Suprapubic skin (tissue), 4 donors: Measurements from ENCODE around the gene TAF6L.

Experiments
- EP300 ChIP-seq: sonication (generic); formaldehyde crosslinking; IDR thresholded peaks from one replicate; pipeline ENCODE4 v1.6.1; 2017; ENCODE audit warnings: antibody characterized with exemption
- POLR2A ChIP-seq, 2 donors: fragments of 450-650 bp; IDR thresholded peaks; one replicate each; pipeline ENCODE4 v1.6.1; 2017; ENCODE audit warnings: antibody characterized with exemption in 2 of 2, mild to moderate bottlenecking in 2 of 2, moderate library complexity in 2 of 2
- POLR2AphosphoS5 ChIP-seq, 3 donors: sonication (generic); formaldehyde crosslinking; IDR thresholded peaks; one replicate each; pipeline ENCODE4 v1.6.1; 2017; ENCODE audit warnings: antibody characterized with exemption in 3 of 3
- TF ChIP-seq, protein P1 (sequence below), 2 donors: fragments of 200-600 bp in 1 of 2; fragments of 450-650 bp in 1 of 2; sonication (generic) in 1 of 2; IDR thresholded peaks; one replicate each; pipeline ENCODE4 v1.5.1; 2016 to 2019; ENCODE audit warnings: antibody characterized with exemption in 2 of 2, mild to moderate bottlenecking in 1 of 2, moderate library complexity in 1 of 2

DNA sequence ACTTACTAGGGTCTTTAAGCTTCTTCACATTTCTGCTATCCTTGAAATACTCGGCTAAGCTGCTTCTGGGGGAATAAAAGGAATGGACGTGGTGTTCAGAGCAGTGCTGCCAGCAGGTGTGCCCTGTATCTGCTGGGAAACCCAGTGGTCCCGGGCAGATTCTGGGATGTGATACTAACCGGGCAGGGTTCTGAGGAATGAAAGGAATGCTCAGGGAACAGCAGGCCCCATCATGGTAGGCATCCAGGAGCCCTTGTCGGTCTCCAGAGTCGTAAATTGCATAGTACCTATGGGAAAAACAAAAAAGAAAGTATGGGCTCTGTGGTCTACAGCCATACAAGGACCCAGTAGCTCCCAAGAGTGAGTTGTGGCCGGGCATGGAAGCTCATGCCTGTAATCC lies 25.1 kb downstream of the TAF6L start:
- TF ChIP-seq, protein P1, sequence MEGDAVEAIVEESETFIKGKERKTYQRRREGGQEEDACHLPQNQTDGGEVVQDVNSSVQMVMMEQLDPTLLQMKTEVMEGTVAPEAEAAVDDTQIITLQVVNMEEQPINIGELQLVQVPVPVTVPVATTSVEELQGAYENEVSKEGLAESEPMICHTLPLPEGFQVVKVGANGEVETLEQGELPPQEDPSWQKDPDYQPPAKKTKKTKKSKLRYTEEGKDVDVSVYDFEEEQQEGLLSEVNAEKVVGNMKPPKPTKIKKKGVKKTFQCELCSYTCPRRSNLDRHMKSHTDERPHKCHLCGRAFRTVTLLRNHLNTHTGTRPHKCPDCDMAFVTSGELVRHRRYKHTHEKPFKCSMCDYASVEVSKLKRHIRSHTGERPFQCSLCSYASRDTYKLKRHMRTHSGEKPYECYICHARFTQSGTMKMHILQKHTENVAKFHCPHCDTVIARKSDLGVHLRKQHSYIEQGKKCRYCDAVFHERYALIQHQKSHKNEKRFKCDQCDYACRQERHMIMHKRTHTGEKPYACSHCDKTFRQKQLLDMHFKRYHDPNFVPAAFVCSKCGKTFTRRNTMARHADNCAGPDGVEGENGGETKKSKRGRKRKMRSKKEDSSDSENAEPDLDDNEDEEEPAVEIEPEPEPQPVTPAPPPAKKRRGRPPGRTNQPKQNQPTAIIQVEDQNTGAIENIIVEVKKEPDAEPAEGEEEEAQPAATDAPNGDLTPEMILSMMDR (IDR thresholded peaks at IDR 0.05), result no peak
- TF ChIP-seq POLR2AphosphoS5 (IDR thresholded peaks at IDR 0.05), result no peak
- TF ChIP-seq EP300, result no peak
- TF ChIP-seq POLR2A (IDR thresholded peaks at IDR 0.05), result no peak
